ENCODE results near the gene PFDN6. TPM values are rescaled to one million over a fixed set of nuclear protein-coding genes. Genes with fewer than 3 reads are reported as not detected.

Gene PFDN6
- total RNA-seq, 1 donor from 2014 or later, result 52.1 TPM

DNA sequence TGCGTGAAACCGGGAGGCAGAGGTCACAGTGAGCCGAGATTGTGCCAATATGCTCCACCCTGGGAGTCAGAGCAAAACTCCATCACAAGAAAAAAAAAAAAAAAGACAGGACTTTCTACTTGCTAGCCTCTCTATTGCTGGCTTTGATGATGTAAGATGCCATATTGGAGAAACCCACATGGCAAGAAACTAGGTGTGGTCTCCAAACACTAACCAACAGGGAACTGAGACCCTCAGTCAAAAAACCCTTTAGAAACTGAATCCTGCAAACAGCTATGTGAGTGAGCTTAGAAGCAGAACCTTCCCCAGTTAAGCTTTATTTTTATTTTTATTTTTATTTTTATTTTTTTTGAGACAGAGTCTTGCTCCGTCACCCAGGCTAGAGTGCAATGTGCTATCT is 46.5 kb downstream of the PFDN6 start:
- Mint-ChIP-seq H3K27me3 (no peaks in the 10 kb centered on the region), H3K27ac (no peak overlapping the region), H3K4me3 (ENCODE audit: low read depth) (no peak overlapping the region), H3K4me1 (ENCODE audit: low read depth) (no peaks in the 10 kb centered on the region), H3K36me3 (ENCODE audit: insufficient read depth) (no peaks in the 10 kb centered on the region), H3K9me3 (ENCODE audit: low read depth) (no peaks in the 10 kb centered on the region)
- TF ChIP-seq, protein P1, sequence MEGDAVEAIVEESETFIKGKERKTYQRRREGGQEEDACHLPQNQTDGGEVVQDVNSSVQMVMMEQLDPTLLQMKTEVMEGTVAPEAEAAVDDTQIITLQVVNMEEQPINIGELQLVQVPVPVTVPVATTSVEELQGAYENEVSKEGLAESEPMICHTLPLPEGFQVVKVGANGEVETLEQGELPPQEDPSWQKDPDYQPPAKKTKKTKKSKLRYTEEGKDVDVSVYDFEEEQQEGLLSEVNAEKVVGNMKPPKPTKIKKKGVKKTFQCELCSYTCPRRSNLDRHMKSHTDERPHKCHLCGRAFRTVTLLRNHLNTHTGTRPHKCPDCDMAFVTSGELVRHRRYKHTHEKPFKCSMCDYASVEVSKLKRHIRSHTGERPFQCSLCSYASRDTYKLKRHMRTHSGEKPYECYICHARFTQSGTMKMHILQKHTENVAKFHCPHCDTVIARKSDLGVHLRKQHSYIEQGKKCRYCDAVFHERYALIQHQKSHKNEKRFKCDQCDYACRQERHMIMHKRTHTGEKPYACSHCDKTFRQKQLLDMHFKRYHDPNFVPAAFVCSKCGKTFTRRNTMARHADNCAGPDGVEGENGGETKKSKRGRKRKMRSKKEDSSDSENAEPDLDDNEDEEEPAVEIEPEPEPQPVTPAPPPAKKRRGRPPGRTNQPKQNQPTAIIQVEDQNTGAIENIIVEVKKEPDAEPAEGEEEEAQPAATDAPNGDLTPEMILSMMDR (IDR thresholded peaks at IDR 0.05; ENCODE audit: unreplicated experiment), result no peak
- DNase-seq (ENCODE audit: low spot score, unreplicated experiment), result no peak

DNA sequence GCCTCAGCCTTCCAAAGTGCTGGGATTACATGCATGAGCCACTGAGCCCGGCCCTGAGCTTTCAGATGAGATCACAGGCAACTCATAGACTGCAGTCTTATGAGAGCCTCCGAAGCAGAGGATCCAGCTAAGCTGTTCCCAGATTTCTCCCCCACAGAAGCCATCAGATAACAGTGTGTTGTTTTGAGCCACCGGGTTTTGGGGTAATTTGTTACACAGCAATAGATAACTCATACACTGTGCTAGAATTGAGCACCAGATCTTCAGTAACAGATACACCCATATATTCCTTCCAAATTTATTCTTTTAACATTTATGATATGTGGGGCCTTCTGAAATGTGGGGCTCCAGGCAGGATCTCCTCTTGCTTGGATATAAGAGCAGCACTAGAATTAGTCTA is 47.1 kb downstream of the PFDN6 start:
- TF ChIP-seq, protein P1 (IDR thresholded peaks at IDR 0.05; ENCODE audit: unreplicated experiment), result no peak
- no peak overlapping the region for H3K4me3 Mint-ChIP-seq (ENCODE audit: low read depth)
- H3K9me3 Mint-ChIP-seq (ENCODE audit: low read depth), result no peaks in the 10 kb centered on the region
- no peak overlapping the region for H3K27ac Mint-ChIP-seq
- H3K36me3 Mint-ChIP-seq (ENCODE audit: insufficient read depth), result no peaks in the 10 kb centered on the region
- H3K4me1 Mint-ChIP-seq (ENCODE audit: low read depth), result no peaks in the 10 kb centered on the region
- no peaks in the 10 kb centered on the region for H3K27me3 Mint-ChIP-seq
- no peak for DNase-seq (ENCODE audit: low spot score, unreplicated experiment)

DNA sequence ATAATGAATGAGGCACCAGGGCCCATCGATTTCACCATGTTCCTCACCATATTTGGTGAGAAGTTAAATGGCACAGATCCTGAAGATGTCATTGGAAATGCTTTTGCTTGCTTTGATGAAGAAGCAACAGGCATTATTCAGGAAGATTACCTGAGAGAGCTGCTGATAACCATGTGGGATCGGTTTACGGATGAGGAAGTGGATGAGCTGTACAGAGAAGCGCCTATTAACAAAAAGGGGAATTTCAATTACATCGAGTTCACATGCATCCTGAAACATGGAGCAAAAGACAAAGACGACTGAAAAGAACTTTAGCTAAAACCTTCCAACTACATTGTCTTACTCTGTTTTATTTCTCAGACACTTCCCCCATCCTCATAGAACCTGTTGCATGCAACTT is 49.8 kb downstream of the PFDN6 start:
- H3K4me3 Mint-ChIP-seq (ENCODE audit: low read depth), result no peak overlapping the region

More for the DNA sequence above, 49.8 kb downstream of the PFDN6 start:
- H3K36me3 Mint-ChIP-seq (ENCODE audit: insufficient read depth), result no peaks in the 10 kb centered on the region
- TF ChIP-seq, protein P1 (IDR thresholded peaks at IDR 0.05; ENCODE audit: unreplicated experiment), result no peak
- no peaks in the 10 kb centered on the region for H3K9me3 Mint-ChIP-seq (ENCODE audit: low read depth)
- no peaks in the 10 kb centered on the region for H3K27me3 Mint-ChIP-seq
- no peak overlapping the region for H3K27ac Mint-ChIP-seq
- H3K4me1 Mint-ChIP-seq (ENCODE audit: low read depth), result no peaks in the 10 kb centered on the region
- DNase-seq (ENCODE audit: low spot score, unreplicated experiment), result no peak

Small RNA genes lying within 50 kb of the gene (microRNA-seq; reads per million reads assigned to microRNA genes)
- gene MIR6834 (ENCODE audit: borderline number of aligned reads, unreplicated experiment) (not detected), gene MIR6873 (ENCODE audit: borderline number of aligned reads, unreplicated experiment) (not detected)

Other genes starting within 250 kb of the PFDN6 start
- gene HLA-DPA1, start 216.0 kb upstream of the PFDN6 start, total RNA-seq, result 0.89 and 1.8 TPM in 2 replicates
- gene HLA-DPB1, start 213.6 kb upstream of the PFDN6 start, total RNA-seq, result 13.5 and 17.9 TPM in 2 replicates
- gene COL11A2, start 97.1 kb upstream of the PFDN6 start, total RNA-seq, result 4.3 and 5.3 TPM in 2 replicates
- 44.3 and 47.1 TPM in 2 replicates for gene RXRB, start 88.9 kb upstream of the PFDN6 start, total RNA-seq
- 108 and 109 TPM in 2 replicates for gene SLC39A7, start 88.7 kb upstream of the PFDN6 start, total RNA-seq
- 7.0 and 9.2 TPM in 2 replicates for gene HSD17B8, start 84.9 kb upstream of the PFDN6 start, total RNA-seq
- gene RING1, start 81.1 kb upstream of the PFDN6 start, total RNA-seq, result 56.2 and 62.4 TPM in 2 replicates
- gene VPS52, start 17.7 kb upstream of the PFDN6 start, total RNA-seq, result 77.2 and 81.7 TPM in 2 replicates
- gene RPS18, start 17.5 kb upstream of the PFDN6 start, total RNA-seq, result 1,974 and 2,131 TPM in 2 replicates
- gene B3GALT4, start 12.5 kb upstream of the PFDN6 start, total RNA-seq, result 5.3 and 5.7 TPM in 2 replicates
- 47.5 and 53.4 TPM in 2 replicates for gene WDR46, start 362 bp upstream of the PFDN6 start, total RNA-seq
- gene RGL2, start 9.3 kb downstream of the PFDN6 start, total RNA-seq, result 175 and 196 TPM in 2 replicates
- 20.2 and 22.3 TPM in 2 replicates for gene TAPBP, start 24.5 kb downstream of the PFDN6 start, total RNA-seq
- gene ZBTB22, start 28.1 kb downstream of the PFDN6 start, total RNA-seq, result 27.3 and 28.1 TPM in 2 replicates
- gene DAXX, start 33.4 kb downstream of the PFDN6 start, total RNA-seq, result 47.5 and 48.4 TPM in 2 replicates
- 45.5 and 46.6 TPM in 2 replicates for gene KIFC1, start 102.2 kb downstream of the PFDN6 start, total RNA-seq
- 58.1 and 58.4 TPM in 2 replicates for gene PHF1, start 121.4 kb downstream of the PFDN6 start, total RNA-seq
- gene CUTA, start 128.5 kb downstream of the PFDN6 start, total RNA-seq, result 252 and 264 TPM in 2 replicates
- gene SYNGAP1, start 130.5 kb downstream of the PFDN6 start, total RNA-seq, result 59.9 and 60.3 TPM in 2 replicates
- 15.4 and 15.7 TPM in 2 replicates for gene ZBTB9, start 165.0 kb downstream of the PFDN6 start, total RNA-seq

Data from progenitor cell of endocrine pancreas (in vitro differentiated cells).